GM12873 (cell line): ENCODE measurements around the gene PTPRN2.

Experiments
- CTCF ChIP-seq: IDR thresholded peaks from 2 replicates; pipeline ENCODE4 v1.5.1; 2012; ENCODE audit warnings: low read depth, mild to moderate bottlenecking, moderate library complexity, low read length, control low read depth; ENCODE audit not compliant: insufficient read depth; ENCODE audit errors: missing control alignments

Gene PTPRN2

GRCh38 chr7:157711353-157711888, 876.2 kb downstream of the PTPRN2 start:
- no peak for TF ChIP-seq CTCF

DNA sequence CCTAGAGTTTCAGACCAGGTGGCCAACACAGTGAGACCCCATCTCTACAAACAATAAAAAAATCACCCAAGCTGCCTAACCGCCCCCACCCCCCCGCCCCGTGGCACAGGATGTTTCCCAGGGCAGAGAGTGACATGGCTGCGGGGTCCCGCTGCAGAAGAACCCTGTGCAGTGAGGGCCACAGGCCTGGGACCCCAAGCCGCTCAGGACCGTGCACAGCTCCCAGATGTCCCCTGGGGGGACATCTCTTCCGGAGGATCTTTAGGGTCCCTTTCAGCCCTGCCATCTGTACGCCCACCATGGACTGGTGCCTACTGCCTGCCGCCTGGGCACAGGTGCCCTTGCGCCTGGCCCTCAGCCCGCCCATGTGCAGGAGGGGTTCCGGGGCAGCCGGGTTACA, 877.2 kb downstream of the PTPRN2 start:
- TF ChIP-seq CTCF, result no peak

- TF ChIP-seq CTCF, result no peak
Measured at GRCh38 chr7:157709531-157710251, 877.9 kb downstream of the PTPRN2 start.

GRCh38 chr7:157708919-157709295, 878.7 kb downstream of the PTPRN2 start:
- no peak for TF ChIP-seq CTCF

DNA sequence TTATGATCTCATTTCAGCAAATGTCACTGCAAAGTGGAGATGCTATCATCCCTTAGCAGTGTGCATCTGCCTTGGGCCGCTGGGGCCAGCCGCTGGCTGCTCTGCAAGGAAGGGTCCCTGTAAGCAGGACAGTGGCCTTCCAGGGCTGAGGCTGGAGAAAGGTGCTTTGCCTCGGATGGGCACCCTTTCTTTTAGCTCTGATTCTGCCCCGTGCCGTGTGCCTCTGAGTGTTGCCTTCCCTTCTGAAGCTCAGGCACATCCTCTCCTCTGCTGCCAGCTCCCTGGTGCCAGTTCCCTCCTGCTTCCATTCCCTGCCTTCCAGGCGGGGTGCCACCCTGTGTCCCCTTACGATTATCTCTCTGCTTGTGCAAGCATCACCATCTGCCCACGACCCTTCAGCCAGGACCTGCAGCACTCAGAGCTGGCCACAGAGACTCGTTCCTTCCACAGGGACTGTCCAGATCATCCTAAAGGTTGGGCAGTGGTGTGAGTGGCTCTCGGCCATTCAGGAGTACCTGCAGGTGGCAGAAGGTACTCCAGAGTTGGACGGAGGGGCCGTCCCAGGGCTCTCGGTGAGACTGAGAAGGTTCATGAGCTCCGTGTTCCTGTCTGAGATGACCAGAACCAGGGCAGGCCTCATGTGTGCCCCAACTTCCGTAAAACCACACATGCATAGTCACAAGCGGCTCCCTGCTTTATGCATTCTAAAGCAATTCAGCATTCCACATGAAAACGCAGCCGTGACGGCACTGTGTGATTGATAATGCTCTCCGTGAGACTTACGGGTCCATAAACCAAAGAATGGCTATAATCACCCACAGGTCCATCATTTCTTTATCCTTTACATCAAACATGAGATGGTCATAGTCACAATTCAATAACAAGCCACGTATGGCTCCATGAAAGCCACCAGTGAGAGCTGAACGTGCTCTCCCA, 879.4 kb downstream of the PTPRN2 start:
- no peak for TF ChIP-seq CTCF

DNA sequence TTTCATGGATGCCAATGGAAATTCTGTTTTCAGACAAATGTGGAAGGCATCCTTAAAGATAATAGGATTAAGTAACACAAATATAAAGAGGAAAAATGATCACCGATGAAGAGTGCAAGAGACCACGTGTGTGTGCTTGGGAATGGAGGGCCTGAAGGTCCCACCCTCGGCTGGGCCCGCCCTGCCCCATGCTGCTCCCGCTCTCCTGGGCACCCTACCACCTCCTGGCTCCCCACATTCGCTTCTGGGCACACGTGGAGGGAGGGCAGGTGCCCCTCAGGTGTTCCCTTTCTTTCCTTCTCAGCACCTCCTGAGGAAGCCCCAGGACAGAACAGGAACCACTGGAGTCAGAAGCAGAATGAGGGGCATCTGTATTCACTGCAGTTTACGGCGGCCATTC, 883.3 kb downstream of the PTPRN2 start:
- no peak for TF ChIP-seq CTCF
